GM21717 (cell line): ENCODE measurements around the gene TBC1D2.
A peak's percentile ranks its signal among the peaks of the same experiment; 100 is the strongest.
"Not testable (repeated sequence)": the region's sequence is repeated elsewhere in the genome, so short reads cannot be mapped to it uniquely, and the experiment has no call there.

ENCODE experiments used
- ATAC-seq: cut with Tn5 transposase; IDR thresholded peaks from one replicate; pipeline ENCODE4 v1.9.1; 2021; ENCODE audit warnings: mild to moderate bottlenecking, moderate library complexity; ENCODE audit not compliant: unreplicated experiment

The TBC1D2 gene

GRCh38 chr9:98255578-98256296 lies at the start of gene TBC1D2:
Gene TBC1D2, minus strand, starts transcription at chr9:98255649. Its CDS starts 108 bp downstream, at chr9:98255541.
- ATAC-seq = peak; percentile 80

GRCh38 chr9:98304381-98304780 lies 48.9 kb upstream of the TBC1D2 start:
- no peak for ATAC-seq

DNA sequence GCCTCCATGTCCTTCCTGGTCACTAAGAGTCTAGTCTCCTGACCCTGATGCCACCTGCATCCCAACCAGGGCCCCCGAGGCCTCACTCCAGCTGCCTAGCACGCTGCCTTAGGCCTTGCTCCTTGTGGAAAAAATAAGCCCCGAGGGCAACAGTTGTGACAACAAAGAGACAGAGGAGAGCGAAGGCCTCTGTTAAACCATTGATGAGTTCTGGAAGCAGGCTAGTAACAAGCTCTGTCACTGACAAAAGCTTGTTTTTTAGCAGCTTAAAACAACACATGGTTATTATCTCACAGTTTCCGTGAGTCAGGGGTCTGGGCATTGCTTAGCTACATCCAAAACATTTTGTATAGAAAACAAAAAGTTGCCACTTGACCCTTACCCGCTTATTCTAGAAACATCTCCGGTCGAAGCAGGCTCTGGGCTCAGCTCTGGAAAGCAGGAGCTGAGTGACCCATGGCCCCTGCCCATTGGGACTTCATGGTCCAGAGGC lies 48.2 kb upstream of the TBC1D2 start:
- no peak for ATAC-seq

- no peak for ATAC-seq
Measured at GRCh38 chr9:98302938-98303632, 47.6 kb upstream of the TBC1D2 start.

- ATAC-seq = no peak
Measured at GRCh38 chr9:98302150-98302549, 46.7 kb upstream of the TBC1D2 start.

DNA sequence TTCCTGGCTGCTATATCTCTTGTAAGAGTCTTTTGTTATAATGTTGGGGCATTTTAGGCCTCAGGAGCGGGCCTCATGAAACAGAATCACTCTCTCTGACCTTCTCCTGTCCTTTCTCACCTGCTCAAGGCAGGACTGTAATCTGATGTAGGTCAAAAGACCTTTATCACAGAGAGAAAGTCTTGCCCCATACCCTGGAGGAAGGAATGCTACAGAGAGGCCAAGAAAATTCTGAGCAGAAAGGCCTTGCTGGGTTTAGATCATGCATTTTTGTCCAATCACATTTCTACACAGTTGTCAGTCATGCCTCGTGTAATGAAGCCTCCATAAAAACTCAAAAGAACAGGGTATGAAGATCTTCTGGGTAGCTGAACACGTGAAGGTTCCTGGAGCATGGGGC lies 45.2 kb upstream of the TBC1D2 start:
- no peak for ATAC-seq

DNA sequence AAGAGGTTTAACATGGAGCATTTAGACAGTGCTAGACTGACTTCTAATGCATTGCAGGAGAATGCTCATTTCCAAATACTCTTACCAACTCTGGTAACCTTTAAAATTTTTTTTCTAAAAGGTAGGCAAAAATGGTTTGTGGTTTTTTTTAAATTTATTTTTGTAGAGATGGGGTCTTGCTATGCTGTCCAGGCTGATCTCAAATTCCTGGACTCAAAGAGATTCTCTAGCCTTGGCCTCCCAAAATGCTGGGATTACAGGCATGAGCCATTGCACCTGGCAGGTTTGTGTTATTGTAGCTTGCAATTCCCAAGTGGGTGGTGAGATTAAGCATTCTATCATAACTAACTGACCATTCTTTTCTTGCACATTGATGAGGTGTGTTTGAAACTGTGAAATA lies 43.0 kb upstream of the TBC1D2 start:
- no peak for ATAC-seq

DNA sequence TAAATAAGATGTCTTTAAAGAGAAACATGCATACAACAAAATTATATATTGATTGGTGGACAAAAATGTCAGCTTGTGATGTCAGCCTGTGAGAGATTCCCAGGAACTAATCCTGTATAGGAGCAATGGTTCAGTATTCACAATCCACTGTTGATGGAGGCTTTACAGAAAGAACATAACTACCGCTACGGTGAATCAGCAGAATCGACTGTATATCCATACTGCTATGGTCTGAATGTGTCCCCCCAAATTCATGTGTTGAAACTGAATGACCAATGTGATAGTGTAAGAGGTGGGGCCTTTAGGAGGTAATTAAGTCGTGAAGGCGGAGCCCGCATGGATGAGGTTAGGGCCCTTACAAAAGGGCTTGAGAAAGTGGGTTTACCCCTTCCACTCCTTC lies 40.4 kb upstream of the TBC1D2 start:
- no peak for ATAC-seq

DNA sequence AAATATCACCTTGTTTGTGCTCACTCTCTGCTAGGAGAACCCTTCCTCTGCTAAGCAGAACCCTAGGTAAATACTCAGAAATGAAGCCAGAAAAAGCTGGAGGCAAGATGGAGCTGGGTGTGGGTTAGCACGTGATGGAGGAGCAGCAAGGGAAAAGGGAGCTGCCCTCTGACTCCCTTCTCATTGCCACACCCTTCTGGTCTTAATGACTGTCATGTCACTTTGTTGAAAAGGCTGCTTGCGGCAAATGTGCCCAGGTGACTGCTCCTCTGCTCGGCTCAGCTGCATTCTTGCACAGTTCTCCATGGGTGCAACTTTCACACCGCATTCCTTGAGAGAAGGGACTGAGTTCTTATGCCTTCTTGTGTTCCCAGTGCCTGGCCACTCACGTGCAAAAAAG lies 36.4 kb upstream of the TBC1D2 start:
- no peak for ATAC-seq

DNA sequence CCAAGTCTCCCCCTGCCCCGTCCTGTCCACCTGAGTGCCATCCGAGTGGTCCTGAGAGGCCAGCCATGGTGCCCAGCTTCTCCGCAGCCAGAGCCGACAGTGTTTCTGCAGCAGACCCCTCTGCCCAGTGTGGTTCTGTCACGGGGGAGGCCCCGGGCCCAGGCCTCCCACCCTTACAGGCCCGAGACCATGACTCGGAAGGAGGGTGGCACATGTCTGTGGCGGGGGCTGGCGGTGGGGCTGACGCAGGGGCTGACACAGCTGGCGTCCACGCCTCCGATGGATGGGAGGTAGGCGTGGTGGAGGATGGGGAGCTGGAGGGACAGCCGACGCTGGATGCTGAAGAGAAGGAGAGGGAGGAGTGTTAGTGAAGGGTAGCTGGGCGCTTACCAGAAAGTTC lies 35.0 kb upstream of the TBC1D2 start:
- no peak for ATAC-seq

DNA sequence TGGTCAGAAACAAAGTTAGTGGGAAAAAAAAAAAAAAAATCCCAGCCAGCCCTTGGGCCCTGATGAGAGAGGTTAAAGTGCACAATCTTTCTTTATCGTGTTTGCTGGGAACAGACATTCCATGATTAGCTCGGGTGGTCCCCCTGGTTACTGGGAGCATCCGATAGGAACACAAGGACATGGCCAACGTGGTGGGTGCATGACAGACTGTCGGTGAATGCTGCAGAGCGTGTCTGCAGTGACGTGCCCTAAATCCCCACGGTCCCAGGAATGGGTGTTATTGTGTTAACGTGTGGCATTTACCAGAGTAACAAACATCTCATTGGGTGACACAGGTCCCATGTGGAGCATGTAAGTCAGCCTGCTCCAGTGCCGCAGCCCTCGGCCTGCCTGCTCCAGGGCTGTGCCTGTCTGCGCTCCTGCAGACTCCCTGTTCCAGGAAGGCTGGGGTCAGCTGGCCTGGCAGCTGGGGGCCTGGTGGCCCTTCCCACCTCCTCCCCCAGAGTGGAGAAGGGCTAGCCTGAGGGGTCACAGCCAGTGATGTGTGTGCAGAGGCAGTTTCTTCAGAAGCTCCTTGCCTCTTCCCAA lies 34.3 kb upstream of the TBC1D2 start:
- no peak for ATAC-seq

- ATAC-seq = no peak
Measured at GRCh38 chr9:98288881-98289280, 33.4 kb upstream of the TBC1D2 start.

DNA sequence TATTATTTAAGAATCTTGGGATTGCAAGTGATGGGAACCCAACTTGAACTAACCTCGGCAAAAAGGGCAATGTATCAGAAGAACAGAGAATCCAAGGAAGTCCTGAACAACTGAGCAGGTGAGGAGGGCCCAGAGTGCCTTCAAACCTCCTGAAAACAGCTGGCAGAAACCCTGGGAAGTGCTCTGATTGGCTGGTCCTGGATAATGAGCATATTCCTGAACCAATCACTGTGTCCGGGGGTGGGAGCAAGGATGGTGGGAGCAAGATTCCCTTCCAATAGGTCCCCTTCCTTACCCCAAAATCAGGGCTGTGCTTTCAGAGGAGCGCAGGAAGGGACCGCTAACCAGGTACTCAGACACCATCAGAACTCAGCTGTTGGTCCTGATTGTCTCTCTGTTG lies 31.9 kb upstream of the TBC1D2 start:
- ATAC-seq = no peak

GRCh38 chr9:98285446-98285845 lies 30.0 kb upstream of the TBC1D2 start:
- no peak for ATAC-seq

DNA sequence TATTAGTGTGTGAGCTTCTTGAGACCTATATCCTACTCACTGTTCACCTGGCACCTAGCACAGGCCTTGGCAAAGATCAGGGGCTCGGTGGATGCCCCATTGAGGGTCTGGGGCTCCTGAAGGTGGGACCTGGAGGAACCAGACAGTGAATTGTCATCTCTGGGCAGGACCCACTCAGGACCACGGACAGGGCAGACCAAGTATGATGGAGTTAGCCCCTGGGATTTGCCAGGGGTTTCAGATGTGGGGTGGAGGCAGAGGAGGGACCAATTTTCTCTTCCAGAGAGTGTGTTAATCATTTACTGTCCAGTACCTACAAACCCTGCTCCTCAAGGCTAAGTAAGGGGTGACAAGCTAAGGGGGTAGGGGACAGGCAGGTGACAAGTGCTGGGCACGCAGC lies 29.3 kb upstream of the TBC1D2 start:
- ATAC-seq = no peak

GRCh38 chr9:98283143-98283542 lies 27.7 kb upstream of the TBC1D2 start:
- ATAC-seq = not testable (repeated sequence)

DNA sequence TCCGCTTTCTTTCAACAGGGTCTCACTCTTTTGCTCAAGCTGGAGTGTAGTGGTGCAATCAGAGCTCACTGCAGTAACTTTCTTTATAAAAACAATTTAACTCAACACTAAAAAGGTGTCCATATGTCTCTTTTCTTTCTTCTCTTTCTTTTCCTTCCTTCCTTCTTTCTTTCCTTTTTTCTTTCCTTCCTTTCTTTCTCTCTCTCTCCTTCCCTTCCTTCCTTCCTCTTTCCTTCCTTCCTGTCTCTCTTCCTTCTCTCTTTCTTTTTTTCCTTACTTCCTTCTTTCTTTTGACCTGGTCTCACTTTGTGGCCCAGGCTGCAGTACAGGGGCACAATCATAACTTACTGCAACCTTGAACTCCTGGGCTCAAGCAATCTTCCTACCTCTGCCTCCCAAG lies 25.8 kb upstream of the TBC1D2 start:
- ATAC-seq = no peak

DNA sequence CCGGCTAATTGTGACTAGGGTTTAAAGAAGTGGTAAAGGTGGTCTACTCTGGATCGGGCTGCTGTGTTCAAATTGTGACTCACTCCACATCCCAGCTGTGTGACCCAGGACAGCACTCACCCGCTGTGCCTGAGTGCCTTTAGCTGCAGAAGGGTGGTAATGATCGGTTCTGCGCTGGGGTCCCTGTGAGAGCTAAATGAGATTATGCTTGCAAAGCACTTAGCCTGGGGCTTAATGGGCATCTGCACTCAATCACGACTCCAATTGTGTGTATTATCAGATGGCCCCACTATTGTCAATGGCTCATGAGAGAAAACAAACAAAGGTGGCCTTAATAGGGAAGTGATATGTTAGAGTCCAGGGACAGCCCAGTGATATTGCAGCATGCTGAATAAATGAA lies 25.1 kb upstream of the TBC1D2 start:
- no peak for ATAC-seq

- no peak for ATAC-seq
Measured at GRCh38 chr9:98280162-98280561, 24.7 kb upstream of the TBC1D2 start.

- ATAC-seq = no peak
Measured at GRCh38 chr9:98276907-98277469, 21.5 kb upstream of the TBC1D2 start.

- ATAC-seq = no peak
Measured at GRCh38 chr9:98275159-98275558, 19.7 kb upstream of the TBC1D2 start.

DNA sequence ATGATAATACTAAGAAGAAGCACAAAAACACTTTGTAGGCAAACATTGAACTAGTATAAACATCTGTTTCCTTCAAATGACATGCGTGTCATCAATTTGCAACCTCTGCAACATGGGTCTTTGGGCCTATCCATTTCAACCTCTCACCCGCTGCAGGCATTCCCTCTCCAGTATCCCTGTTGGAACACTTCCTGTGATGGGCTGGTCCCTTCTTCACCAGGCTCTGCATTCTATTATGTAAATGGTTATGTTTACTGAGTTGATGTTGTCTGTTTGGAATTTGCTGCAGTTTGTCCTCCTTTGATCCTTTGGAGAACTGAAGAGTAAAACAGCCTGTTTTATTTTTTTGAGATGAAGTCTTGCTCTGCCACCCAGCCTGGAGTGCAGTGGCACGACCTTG lies 16.6 kb upstream of the TBC1D2 start:
- ATAC-seq = no peak
